ENCODE data around the gene NDUFA8.

NDUFA8 gene

DNA sequence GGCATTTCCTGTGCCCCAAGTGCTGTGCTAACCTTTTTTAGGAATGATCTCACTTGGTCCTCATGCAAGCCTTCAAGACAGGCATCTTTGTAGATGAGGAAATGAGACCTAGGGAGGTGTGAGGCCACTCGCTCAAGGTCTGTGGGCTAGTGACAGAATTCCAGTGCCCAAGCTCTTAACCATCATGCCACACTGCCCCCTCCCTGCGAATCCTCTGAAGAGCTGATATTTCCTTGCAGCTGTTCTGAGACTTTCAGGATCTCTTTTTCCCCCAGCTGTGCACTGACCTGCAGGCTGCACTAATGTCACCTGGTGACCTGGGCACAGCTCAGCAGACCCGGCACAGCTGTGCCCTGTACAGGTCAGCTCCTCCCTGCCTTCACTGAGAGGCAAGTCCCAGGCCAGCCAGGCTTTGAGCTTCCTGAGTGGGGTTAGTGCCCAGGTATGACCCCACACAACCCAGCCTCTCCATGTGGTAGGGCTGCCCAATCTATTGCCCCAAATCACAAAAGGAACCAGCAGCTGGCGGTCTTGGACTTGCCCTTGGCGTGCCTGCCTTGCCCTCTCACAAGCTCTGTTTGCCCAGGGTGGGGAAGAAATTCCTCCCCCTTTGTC is 32.8 kb upstream of the NDUFA8 start:
- TF ChIP-seq, protein P1, sequence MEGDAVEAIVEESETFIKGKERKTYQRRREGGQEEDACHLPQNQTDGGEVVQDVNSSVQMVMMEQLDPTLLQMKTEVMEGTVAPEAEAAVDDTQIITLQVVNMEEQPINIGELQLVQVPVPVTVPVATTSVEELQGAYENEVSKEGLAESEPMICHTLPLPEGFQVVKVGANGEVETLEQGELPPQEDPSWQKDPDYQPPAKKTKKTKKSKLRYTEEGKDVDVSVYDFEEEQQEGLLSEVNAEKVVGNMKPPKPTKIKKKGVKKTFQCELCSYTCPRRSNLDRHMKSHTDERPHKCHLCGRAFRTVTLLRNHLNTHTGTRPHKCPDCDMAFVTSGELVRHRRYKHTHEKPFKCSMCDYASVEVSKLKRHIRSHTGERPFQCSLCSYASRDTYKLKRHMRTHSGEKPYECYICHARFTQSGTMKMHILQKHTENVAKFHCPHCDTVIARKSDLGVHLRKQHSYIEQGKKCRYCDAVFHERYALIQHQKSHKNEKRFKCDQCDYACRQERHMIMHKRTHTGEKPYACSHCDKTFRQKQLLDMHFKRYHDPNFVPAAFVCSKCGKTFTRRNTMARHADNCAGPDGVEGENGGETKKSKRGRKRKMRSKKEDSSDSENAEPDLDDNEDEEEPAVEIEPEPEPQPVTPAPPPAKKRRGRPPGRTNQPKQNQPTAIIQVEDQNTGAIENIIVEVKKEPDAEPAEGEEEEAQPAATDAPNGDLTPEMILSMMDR (IDR thresholded peaks at IDR 0.05), result no peak

DNA sequence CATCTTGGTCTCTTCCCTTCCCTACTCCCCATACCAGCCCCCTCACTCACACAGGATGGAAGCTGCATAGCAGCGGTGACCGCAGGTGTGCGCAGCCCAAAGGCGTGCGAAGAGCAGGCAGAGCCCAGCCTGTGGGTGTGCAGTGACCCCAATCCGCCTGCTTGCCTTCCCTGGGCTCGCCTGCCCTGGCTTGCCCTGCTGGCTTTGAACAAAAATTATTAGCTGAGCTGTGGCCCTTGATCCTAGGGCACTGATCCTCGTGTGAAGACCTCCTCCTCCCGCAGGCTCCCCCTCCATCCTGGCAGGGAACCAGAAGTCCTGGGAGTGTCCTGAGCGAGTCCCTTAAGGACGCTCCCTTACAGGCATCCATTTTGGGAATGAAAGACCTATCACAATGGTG is 32.0 kb upstream of the NDUFA8 start:
- TF ChIP-seq, protein P1 (IDR thresholded peaks at IDR 0.05), result no peak

DNA sequence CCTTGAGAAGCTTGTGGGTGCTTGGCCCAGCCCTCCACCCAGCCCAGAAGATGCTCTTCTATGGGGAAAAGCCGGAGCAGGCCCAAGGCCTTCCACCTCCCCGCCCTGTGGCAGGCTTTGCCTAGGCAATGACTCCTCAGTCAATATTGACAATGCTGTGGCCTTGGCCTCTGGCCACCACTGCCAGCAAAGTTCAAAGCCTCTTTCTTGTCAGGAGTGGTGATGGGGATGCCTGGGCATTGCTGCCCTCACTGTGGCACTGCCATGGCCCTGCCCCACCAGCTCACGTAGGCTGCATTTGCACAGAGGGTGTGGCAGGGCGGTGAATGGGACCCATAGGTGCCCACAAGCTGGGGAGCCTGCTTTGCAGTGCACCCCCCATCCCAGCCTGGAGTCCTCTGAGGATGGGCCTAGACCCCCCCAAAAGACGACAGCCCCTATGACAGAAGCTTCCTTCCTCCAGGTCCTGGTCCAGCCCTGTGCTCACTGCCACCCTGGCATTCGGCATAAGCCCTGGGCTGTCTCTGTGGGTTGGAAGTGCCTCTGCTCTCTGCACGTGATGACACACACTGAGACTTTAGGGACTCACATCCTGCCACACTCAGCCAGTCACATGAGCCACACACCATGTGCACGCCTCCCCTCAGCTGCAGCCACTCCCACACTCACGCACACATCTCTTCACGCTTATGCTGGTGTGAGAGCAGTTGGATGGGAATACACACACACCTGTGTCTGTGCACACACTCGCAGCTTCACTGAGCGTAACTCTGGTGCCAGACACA is 31.2 kb upstream of the NDUFA8 start:
- TF ChIP-seq, protein P1 (IDR thresholded peaks at IDR 0.05), result no peak

DNA sequence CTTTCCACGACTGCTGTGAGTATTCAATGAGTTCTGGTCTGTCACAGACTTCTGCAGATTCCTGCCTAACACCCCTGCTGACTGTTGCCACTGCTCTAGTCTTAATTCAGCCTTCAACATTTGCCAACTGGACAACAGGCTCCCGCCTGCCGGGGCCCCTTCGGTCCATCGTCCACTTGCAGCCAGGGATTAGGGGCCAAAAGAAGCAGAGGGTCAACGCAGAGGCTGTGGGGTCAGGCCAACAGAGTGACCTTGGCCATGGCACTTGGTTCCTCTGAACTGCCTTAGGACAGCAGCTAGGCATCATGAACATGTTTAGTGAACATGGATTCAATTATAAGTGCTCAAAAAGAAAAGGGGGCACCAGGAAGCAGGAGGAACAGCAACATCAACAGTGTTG is 28.8 kb upstream of the NDUFA8 start:
- TF ChIP-seq, protein P1 (IDR thresholded peaks at IDR 0.05), result no peak

DNA sequence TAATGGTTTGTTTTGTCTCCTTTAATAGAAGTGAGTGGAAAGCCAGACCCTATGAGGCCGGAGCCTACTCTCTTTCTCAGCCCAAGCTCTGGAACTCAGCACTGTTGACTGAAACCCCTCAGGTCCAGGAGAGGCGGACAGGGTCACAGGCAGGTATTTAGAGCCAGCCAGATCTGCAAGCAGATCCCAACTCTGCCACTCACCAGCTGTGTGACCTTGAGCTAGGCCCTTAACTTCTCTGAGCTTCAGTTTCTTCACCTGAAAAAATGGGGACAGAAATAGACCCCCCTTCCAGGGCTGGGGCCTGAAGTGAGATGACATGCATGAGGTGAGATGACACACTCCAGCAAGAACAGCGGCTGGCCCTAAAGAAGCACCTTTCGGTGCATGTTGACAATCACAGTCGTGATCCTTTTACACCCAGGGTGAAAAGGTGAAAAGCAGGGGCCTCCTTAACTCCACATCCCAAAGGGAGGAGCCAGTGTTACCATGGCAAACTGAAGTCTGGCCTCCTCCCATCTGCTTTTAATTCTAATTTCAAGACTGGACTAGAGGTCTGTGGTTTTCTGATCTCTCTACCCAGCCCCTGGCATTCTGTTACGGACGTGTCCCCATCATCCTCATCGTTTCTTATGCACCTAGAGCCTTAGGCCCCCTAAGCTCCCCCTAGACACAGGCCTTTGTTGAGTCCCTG is 27.3 kb upstream of the NDUFA8 start:
- TF ChIP-seq, protein P1 (IDR thresholded peaks at IDR 0.05), result no peak

DNA sequence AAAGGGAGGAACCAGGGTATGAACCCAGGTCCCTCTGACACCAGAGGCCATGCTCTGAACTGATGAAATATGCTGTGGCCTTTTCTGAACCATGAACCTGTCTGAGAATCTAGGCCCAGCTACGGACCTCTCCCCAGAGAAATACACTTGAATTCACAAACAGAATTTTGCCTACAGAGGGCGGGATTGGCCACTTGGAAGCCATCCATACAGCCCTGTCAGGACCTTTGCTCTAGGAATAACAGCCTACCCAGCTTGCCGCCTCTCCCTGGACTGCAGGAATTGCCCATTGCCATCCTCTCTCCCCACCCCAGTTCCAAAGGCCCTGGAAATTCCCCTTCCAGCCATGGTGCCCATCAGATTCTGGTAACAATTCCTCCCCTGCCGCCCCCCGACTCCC is 26.7 kb upstream of the NDUFA8 start:
- TF ChIP-seq, protein P1 (IDR thresholded peaks at IDR 0.05), result no peak

DNA sequence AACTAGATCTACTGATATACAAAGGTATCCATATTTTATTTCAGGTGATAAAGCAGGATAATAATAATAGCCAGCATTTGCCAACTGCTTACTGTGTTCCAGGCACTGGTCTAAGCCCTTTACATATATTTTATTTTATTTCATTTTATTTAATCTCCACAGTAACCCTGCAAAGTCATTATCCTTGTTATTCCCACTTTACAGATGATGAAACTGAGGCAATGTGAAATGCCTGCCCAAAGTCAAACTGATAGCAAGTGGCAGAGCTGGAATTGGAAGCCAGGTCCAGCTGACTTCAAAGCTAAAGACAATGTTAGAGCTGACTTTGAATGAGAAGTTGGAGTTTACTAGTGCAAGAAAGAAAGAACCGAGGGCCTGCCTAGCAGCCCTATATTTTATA is 25.0 kb upstream of the NDUFA8 start:
- TF ChIP-seq, protein P1 (IDR thresholded peaks at IDR 0.05), result no peak

All from LNCAP (cell line).